Islet of Langerhans (tissue), 1 donor: ENCODE measurements around the gene PRDM15.

Source experiments
- FAIRE-seq: peaks from one replicate; lab custom pipeline; 2011; peaks lifted over from hg19 to GRCh38; lab: Jason Lieb, UNC

PRDM15 gene

GRCh38 chr21:41863439-41863740, 15.8 kb downstream of the PRDM15 start:
- no peak for FAIRE-seq

- no peak for FAIRE-seq
These were observed 17.2 kb downstream of the PRDM15 start for GRCh38 chr21:41861987-41862386.

DNA sequence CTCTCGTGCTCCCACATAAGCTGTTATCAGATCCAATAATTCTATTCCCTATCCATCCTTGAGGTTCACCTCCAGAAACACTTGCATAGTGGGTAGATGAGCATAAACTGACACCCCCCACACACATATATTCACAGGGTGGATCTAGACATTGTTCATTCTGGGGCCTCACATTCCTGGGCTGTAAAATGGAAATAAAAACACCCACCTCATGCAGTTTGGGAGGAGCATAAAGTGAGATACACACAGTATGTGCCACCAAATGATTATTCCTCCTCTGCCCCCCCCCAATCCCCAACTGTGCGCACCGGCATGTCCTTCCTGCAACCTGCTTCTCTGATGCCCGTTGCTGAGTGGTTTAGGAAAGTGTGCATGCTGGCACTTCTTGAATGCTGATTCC, 17.9 kb downstream of the PRDM15 start:
- FAIRE-seq = no peak

- no peak for FAIRE-seq
These were observed 19.7 kb downstream of the PRDM15 start for GRCh38 chr21:41859297-41859980.

DNA sequence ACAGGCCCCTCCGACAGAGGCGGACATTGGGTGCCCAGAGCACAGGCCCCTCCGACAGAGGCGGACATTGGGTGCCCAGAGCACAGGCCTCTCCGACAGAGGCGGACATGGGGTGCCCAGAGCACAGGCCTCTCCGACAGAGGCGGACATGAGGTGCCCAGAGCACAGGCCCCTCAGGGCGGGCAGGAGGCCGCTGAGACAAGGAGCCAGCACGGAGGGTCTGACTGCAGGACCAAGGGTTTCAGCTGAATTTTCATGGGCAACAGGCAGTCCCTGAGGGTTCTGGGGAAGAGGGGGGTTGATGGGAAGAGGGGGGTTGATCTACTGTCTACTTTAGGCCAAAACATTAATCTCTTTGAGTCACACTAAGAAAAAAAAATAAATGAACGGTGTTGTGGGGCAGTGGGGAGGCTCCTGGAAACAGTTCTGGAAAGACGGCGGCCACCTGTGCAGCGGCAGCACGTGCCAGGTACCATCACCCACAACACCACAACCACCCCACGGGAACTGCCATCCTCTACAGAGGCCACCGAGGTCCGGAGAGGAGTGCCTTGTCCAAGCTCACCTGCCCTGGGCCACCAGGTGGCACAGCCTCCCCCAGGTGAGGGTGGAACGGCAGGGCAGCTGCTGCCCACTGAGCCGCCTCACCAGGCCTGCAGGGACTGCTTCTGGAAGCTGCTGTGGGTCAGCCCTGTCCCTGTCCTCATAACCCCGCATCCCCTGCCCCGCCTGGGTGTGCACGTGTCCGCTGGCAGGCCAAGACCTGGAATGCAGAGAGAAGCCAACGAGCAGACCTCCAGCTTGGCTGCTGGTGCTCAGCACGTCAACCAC, 20.5 kb downstream of the PRDM15 start:
- FAIRE-seq = no peak

DNA sequence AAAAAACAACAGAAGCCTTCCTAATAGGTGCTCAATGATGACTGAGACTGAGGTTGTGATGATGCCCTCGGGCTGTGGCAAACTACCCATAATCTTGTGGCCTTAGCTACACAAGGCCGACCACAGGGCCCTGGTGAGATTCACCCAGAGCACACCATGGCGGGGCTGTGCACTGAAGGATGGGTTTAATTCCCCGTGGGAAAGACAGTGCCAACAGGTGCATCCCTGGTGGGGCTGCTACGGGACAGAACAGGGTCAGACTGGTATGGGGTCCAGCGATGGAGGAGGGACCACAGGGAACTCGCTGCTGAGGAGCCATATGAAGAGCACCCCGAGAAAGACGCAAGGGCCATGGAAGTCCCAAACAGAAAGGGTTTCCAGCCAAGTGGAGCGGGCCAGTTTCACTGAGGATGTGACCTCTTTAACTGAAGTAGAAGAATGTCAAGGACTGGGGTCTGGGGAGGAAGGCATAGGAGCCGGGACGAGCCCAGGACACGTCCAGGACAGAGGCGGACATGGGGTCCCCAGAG, 21.3 kb downstream of the PRDM15 start:
- FAIRE-seq = no peak

DNA sequence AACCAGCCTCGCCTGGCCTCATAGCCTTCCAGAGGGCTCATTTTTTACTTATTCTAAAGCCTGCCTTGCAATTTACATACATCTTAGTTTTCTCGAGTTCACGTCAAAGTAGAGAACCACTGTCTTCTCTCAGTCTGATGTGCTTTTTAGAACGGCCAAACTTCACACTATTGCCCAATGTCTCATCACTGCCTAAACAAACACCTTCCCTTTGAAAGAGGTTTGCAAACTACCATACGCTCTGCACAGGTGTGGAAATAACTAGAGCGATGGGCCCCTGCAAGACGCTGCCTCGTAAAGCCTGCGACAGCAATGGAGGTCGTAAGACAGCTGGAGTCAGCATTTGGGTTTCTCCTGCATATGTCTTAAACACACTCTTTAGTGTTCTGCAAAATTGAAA, 22.6 kb downstream of the PRDM15 start:
- no peak for FAIRE-seq

DNA sequence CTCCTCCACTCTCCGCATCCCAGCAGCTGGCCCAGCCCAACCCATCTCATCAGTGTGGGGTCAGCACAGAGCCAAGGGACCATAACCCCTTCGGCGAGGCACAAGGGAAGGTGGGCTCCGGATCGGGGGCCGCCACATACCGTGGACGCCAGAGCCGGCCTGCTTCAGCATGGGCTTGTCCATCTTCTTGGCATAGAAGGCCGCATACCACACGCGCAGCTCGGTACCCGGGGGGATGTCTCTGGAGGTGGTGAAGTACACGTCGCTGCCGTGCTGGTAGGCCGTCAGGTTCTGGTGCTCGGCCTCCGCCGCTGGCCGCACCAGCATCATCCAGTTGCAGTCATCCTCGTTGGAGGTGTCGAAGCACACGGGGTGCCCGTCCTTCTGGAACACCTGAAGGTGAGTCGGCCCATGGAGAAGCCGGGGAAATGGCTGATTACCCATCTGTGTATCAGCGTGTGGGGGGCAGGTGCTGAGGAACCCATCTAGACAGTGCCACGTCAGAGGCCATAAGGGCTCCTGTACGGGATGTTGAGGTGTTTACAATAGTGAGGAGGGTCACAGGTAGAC, 24.6 kb downstream of the PRDM15 start:
- no peak for FAIRE-seq

- FAIRE-seq = no peak
These were observed 26.2 kb downstream of the PRDM15 start for GRCh38 chr21:41852929-41853320.

- FAIRE-seq = no peak
These were observed 26.8 kb downstream of the PRDM15 start for GRCh38 chr21:41852151-41852928.

GRCh38 chr21:41851090-41851790, 27.9 kb downstream of the PRDM15 start:
- no peak for FAIRE-seq

- no peak for FAIRE-seq
These were observed 29.1 kb downstream of the PRDM15 start for GRCh38 chr21:41850085-41850484.

GRCh38 chr21:41848958-41849580, 30.1 kb downstream of the PRDM15 start:
- FAIRE-seq = no peak

DNA sequence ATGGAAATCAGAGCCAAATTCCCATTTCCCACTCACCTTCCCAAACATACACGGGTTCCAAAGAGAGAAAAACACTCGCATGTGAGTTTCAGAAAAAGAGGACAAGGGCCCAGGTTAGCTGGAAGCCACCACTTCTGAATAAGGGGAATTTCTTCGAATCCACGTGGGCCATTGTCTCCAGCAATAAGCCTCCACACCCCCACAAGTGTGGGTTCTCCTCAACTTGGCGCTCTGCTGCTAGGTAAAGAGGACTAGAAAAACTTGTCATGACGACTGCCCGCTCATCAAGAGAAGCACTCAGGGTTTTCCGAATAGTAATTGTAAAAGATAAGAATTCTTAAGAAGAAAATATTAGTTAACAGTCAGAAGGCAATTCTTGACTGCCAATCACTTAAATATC, 30.6 kb downstream of the PRDM15 start:
- FAIRE-seq = no peak

DNA sequence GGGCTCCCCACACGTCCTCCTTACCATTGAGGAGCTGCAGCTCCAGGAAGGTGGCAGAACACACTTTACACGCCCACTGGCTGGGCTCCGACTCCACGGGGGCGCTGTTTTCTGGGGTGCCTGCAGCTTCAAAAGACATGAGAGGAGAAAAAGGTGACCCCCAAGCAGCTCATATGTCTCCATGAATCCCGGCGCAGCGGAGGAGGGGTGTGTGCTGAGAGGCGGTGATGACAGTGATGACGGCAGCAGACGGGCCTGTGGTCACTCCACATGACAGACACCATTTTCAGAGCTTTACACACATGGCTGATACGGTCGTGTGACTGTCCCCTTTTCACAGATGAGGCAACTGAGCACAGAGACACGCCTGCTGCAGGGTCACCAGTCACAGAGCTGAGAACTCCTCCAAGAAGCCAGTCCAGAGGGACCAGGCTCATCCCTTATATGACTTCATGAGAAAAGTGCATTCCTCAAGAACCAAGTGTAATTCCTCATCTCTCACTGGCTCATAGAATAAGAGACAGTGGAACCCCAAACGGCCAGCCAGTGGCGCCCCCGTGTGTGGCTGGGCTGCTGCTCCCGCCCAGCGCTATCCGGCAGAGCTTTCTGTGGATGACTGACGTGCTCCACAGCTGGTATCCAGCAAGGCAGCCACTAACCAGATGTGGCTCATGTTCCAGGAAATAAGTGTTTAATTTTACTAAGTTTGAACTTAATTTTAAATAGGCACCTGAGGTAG, 31.9 kb downstream of the PRDM15 start:
- no peak for FAIRE-seq

DNA sequence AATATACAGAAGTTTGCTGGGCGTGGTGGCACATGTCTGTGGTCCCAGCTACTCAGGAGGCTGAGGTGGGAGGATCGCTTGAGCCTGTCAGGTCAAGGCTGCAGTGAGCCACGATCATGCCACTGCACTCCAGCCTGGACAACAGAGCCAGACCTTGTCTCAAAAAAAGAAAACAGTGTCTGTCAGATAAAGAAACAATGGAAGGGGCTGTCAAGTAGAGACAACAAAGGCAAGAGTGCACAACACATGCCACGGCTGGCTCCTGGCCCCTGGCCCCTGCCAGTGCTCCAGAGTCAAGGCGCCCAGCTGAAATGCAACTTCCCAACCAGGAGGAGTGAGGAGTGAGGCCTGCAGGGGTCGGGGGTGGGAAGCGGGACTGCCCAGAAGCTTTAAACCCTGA, 32.6 kb downstream of the PRDM15 start:
- FAIRE-seq = no peak

- no peak for FAIRE-seq
These were observed 33.2 kb downstream of the PRDM15 start for GRCh38 chr21:41846033-41846317.

DNA sequence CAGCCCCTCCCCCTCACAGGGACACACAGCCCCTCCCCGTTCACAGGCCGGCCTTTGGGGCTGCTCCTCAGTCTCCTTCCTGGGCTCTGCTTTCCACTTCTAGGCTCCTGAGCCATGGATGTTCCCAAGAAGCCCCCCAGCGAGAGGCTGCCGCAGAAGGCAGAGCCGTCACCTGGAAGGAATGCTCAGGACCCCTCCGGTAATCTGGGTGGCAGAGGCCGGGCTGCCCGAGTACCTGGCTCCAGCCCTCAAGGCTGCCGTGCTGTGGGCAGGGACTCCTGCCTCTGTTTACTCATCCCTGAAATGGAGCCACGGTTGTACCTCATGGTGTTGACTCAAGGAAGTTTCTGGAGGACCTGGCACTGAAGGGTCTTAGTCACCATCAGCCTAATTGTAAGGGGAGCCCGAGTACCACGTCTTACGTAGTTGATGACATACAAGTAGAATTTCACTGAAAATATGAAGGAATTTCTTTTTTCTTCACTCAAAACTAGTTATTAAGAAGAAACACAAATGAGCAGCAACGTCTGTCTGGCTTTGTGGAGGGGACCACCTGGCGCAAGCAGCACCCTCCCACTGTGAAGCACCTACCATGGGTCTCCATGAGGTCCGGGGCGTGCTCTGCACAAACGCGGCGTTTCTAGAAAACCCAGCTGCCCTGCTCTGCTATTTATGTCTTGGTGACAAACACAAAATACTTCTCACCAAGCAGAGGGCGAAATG, 33.7 kb downstream of the PRDM15 start:
- no peak for FAIRE-seq

GRCh38 chr21:41843584-41843983, 35.6 kb downstream of the PRDM15 start:
- no peak for FAIRE-seq

GRCh38 chr21:41840880-41841279, 38.3 kb downstream of the PRDM15 start:
- FAIRE-seq = no peak
